Suprapubic skin (tissue), 4 donors: Measurements from ENCODE around the gene SYT1. TPM values are rescaled to one million over a fixed set of nuclear protein-coding genes. Genes with fewer than 3 reads are reported as not detected.

Experiments
- DNase-seq, 2 donors: peaks; one replicate each; pipeline ENCODE4 v3.0.0-alpha.2; 2019; ENCODE audit warnings: low spot score in 2 of 2
- H3K27ac ChIP-seq: fragments of 200-600 bp; sonication (generic); one replicate; pipeline ENCODE4 v1.5.1; 2019
- H3K27me3 ChIP-seq: fragments of 200-600 bp; sonication (generic); one replicate; pipeline ENCODE4 v1.5.1; 2019
- H3K36me3 ChIP-seq: fragments of 200-600 bp; sonication (generic); one replicate; pipeline ENCODE4 v1.5.1; 2019
- H3K4me1 ChIP-seq: fragments of 200-600 bp; sonication (generic); one replicate; pipeline ENCODE4 v1.5.1; 2019
- H3K4me3 ChIP-seq: fragments of 200-600 bp; sonication (generic); one replicate; pipeline ENCODE4 v1.5.1; 2019; ENCODE audit warnings: mild to moderate bottlenecking
- H3K9me3 ChIP-seq: fragments of 200-600 bp; sonication (generic); one replicate; pipeline ENCODE4 v1.5.1; 2019
- CTCF ChIP-seq, 2 donors: fragments of 200-600 bp in 1 of 2; fragments of 450-650 bp in 1 of 2; sonication (generic) in 1 of 2; IDR thresholded peaks; one replicate each; pipeline ENCODE4 v1.5.1; 2016 to 2019; ENCODE audit warnings: antibody characterized with exemption in 2 of 2, mild to moderate bottlenecking in 1 of 2, moderate library complexity in 1 of 2
- EP300 ChIP-seq: sonication (generic); formaldehyde crosslinking; IDR thresholded peaks from one replicate; pipeline ENCODE4 v1.6.1; 2017; ENCODE audit warnings: antibody characterized with exemption
- POLR2A ChIP-seq, 2 donors: fragments of 450-650 bp; IDR thresholded peaks; one replicate each; pipeline ENCODE4 v1.6.1; 2017; ENCODE audit warnings: antibody characterized with exemption in 2 of 2, mild to moderate bottlenecking in 2 of 2, moderate library complexity in 2 of 2
- POLR2AphosphoS5 ChIP-seq, 3 donors: sonication (generic); formaldehyde crosslinking; IDR thresholded peaks; one replicate each; pipeline ENCODE4 v1.6.1; 2017; ENCODE audit warnings: antibody characterized with exemption in 3 of 3
- WGBS: methylation state at CpG from one replicate; pipeline ENCODE4 v1.1.5; 2018; 5-methylcytosine and 5-hydroxymethylcytosine counted together
- total RNA-seq, 4 donors: library from RNA; depleted of rRNA; stranded (reverse); fragments of >200 nt; gene quantifications; one replicate each; pipeline ENCODE4 v1.1.0, GENCODE V29; 2016

SYT1 gene
- total RNA-seq, 4 donors from 2014 or later = 0.15 to 0.31 TPM; not detected in 2

DNA sequence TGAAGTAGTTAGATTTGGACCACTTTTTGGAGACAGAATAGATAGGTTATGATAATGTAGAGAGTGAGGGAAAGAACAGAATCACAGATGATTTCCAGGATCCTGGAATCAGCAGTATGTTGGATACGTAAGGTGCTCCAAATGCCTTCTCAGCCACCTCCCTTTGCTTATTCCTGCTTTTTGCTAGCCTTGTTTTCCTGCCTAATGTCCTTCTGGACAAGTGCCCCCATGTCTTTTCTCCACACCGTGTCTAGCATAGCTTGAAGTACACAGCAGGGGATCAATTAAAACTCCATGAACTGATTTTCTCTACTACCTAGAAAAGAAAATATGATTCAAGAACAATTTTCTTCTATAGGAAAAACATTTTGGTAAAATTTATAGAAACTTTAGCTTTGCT is 144.0 kb downstream of the SYT1 start:
- H3K9me3 ChIP-seq = no peaks in the 10 kb centered on the region
- H3K4me3 ChIP-seq = no peak overlapping the region
- no peak for DNase-seq
- no peaks in the 10 kb centered on the region for H3K36me3 ChIP-seq
- no peaks in the 10 kb centered on the region for H3K27me3 ChIP-seq
- TF ChIP-seq POLR2A (IDR thresholded peaks at IDR 0.05) (no peak), CTCF (IDR thresholded peaks at IDR 0.05) (no peak)
- no peak overlapping the region for H3K27ac ChIP-seq
- WGBS = 90% methylated on average over 2 of the region's 2 CpGs
- H3K4me1 ChIP-seq = no peaks in the 10 kb centered on the region

GRCh38 chr12:79012636-79013035 is 148.1 kb downstream of the SYT1 start:
- TF ChIP-seq EP300 (no peak), POLR2A (IDR thresholded peaks at IDR 0.05) (no peak), POLR2AphosphoS5 (IDR thresholded peaks at IDR 0.05) (no peak), CTCF (IDR thresholded peaks at IDR 0.05) (no peak)
- DNase-seq = no peak
- Histone ChIP-seq H3K27ac (no peak overlapping the region), H3K27me3 (no peaks in the 10 kb centered on the region), H3K4me1 (no peaks in the 10 kb centered on the region), H3K36me3 (no peaks in the 10 kb centered on the region), H3K4me3 (no peak overlapping the region), H3K9me3 (no peaks in the 10 kb centered on the region)
- 69% methylated on average over 3 of the region's 3 CpGs for WGBS

DNA sequence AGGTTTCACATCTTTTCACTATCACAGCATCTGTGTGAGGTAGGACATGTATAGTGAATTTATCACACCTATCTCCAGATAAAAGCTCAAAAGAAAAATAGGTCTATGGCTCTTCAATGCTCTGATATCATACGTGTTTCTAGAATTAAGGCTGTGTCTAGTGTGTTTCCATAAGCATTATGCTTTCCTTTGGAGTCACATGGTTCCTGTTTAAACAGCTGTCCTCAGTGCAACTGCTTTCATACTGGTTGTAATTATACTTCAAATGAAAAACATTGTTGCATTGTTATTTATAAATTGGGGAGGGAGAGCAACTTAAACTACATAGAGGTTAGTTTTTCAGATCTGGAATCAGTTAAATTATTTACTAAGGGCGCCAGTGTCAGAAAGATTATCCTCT is 151.6 kb downstream of the SYT1 start:
- no peaks in the 10 kb centered on the region for H3K4me1 ChIP-seq
- 56% methylated on average over 2 of the region's 2 CpGs for WGBS
- H3K36me3 ChIP-seq = no peaks in the 10 kb centered on the region
- no peak for DNase-seq
- no peaks in the 10 kb centered on the region for H3K9me3 ChIP-seq
- H3K27me3 ChIP-seq = no peaks in the 10 kb centered on the region
- no peak overlapping the region for H3K27ac ChIP-seq
- no peak overlapping the region for H3K4me3 ChIP-seq
- TF ChIP-seq CTCF (IDR thresholded peaks at IDR 0.05) (no peak), POLR2AphosphoS5 (IDR thresholded peaks at IDR 0.05) (no peak), POLR2A (IDR thresholded peaks at IDR 0.05) (no peak), EP300 (no peak)

DNA sequence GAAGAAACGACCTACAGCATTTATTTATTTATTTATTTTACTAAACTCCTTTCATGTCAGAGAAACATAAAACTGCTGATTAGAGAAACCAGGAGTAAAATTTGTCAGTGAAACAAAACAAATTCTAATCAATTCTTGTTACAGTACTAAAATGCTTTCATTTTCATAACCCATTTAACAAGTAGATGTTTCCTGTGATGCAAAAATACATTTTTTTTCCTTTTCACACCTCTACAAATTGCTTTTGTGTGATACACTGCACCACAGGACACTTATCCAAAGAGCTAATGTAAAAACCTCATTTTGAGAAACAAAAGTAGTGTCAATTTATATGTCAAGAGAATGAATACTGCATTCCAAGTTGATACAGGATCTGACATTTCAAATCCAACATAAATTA is 155.1 kb downstream of the SYT1 start:
- 33% methylated on average over 1 of the region's 1 CpG for WGBS
- Histone ChIP-seq H3K27ac (no peak overlapping the region), H3K36me3 (no peaks in the 10 kb centered on the region), H3K4me3 (no peak overlapping the region), H3K27me3 (no peaks in the 10 kb centered on the region), H3K9me3 (no peaks in the 10 kb centered on the region), H3K4me1 (no peaks in the 10 kb centered on the region)
- DNase-seq = no peak
- TF ChIP-seq EP300 (no peak), CTCF (IDR thresholded peaks at IDR 0.05) (no peak), POLR2A (IDR thresholded peaks at IDR 0.05) (no peak), POLR2AphosphoS5 (IDR thresholded peaks at IDR 0.05) (no peak)

DNA sequence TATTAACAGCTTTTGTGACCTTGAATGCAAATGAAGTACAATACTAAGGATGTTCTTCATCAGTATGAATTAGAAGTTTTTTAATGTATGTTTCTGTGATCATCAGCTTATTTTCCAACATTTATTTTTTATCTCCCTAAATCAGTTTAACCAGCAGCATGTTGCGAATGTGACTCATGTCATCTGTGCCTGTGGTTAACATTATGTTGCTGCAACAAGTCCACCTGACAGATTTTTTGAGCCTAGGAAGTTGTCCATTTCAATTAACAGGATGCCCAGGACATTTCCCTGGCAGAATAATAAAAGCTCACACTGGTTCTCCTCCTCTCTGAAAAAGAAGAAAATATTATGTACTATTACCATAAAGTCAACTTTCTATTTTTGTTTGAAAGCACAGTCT is 155.5 kb downstream of the SYT1 start:
- H3K4me3 ChIP-seq = no peak overlapping the region
- H3K36me3 ChIP-seq = no peaks in the 10 kb centered on the region
- TF ChIP-seq CTCF (IDR thresholded peaks at IDR 0.05) (no peak), EP300 (no peak), POLR2A (IDR thresholded peaks at IDR 0.05) (no peak), POLR2AphosphoS5 (IDR thresholded peaks at IDR 0.05) (no peak)
- no peak overlapping the region for H3K27ac ChIP-seq
- DNase-seq = no peak
- WGBS = 56% methylated on average over 1 of the region's 1 CpG
- no peaks in the 10 kb centered on the region for H3K9me3 ChIP-seq
- no peaks in the 10 kb centered on the region for H3K27me3 ChIP-seq
- no peaks in the 10 kb centered on the region for H3K4me1 ChIP-seq
